ACC112 (cell line): ENCODE data around the gene INSRR.
A peak's percentile ranks its signal among the peaks of the same experiment; 100 is the strongest.

Source experiments
- H2AFZ ChIP-seq: fragments of 200-600 bp; sonication (generic); one replicate; pipeline ENCODE4 v1.6.0; 2017; ENCODE audit warnings: antibody characterized with exemption, low read length; ENCODE audit not compliant: unreplicated experiment
- H3K27ac ChIP-seq: fragments of 200-600 bp; sonication (generic); 2 replicates; pipeline ENCODE4 v1.5.1; 2014; ENCODE audit warnings: low read depth, mild to moderate bottlenecking, antibody characterized with exemption, low read length, moderate library complexity
- H3K27me3 ChIP-seq: fragments of 200-600 bp; sonication (generic); 2 replicates; pipeline ENCODE4 v1.6.1; 2014; ENCODE audit warnings: mild to moderate bottlenecking, antibody characterized with exemption, low read length, moderate library complexity, mixed read lengths; ENCODE audit not compliant: insufficient read depth
- H3K36me3 ChIP-seq: fragments of 200-600 bp; sonication (generic); 2 replicates; pipeline ENCODE4 v1.6.1; 2016; ENCODE audit warnings: mild to moderate bottlenecking, antibody characterized with exemption, low read length, moderate library complexity, mixed read lengths; ENCODE audit not compliant: insufficient read depth
- H3K4me1 ChIP-seq: fragments of 200-600 bp; sonication (generic); one replicate; pipeline ENCODE4 v1.6.1; 2016; ENCODE audit warnings: low read length, mixed read lengths; ENCODE audit not compliant: insufficient read depth, unreplicated experiment, control insufficient read depth
- H3K4me3 ChIP-seq: fragments of 200-600 bp; sonication (generic); 2 replicates; pipeline ENCODE4 v1.5.1; 2014; ENCODE audit warnings: mild to moderate bottlenecking, low read depth, low read length
- H3K79me2 ChIP-seq: fragments of 200-600 bp; sonication (generic); one replicate; pipeline ENCODE4 v1.6.0; 2016; ENCODE audit warnings: low read length; ENCODE audit not compliant: control insufficient read depth, unreplicated experiment, insufficient read depth

The INSRR gene

DNA sequence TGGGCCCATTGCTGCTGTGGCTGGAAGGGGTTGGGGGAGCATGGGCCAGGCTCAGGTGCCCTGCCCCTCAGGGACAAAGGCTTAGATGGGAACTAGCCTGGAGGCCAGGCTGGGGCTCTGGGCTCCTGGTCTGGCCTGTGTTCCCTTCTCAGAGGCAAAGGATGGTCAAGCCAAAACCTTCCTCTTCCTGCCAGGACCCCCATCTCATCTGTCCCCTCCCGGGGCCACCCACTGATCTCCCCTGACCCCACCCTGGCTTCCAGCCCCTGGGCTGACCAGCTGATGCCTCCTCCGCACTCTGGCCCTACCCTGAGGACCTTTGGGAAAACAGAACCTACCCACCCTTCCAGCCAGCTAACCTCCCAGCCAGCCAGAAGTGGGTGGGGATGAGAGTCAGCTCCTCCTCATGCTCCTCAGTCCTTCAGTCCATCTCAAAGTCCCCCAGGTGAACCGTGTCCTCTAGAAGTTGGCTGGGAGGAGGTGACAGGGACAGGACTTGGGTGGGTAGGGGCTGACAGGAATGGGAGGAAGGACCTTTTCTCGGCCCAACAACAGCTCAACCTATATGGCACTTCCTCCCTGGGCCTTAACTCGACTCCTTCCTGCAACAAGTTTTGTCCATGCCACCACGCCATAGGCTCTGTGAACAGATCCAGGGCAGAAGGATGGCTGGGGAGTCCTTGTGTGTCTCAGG lies 42.1 kb upstream of the INSRR start:
- Histone ChIP-seq H3K79me2 (peaks cover 63% of the 10 kb centered on the region), H3K4me1 (peaks cover 66% of the 10 kb centered on the region), H3K27me3 (no peaks in the 10 kb centered on the region), H2AFZ (no peak overlapping the region), H3K4me3 (no peak overlapping the region), H3K36me3 (no peaks in the 10 kb centered on the region; the same call in 1 of the 2 replicates), H3K27ac (no peak overlapping the region)

DNA sequence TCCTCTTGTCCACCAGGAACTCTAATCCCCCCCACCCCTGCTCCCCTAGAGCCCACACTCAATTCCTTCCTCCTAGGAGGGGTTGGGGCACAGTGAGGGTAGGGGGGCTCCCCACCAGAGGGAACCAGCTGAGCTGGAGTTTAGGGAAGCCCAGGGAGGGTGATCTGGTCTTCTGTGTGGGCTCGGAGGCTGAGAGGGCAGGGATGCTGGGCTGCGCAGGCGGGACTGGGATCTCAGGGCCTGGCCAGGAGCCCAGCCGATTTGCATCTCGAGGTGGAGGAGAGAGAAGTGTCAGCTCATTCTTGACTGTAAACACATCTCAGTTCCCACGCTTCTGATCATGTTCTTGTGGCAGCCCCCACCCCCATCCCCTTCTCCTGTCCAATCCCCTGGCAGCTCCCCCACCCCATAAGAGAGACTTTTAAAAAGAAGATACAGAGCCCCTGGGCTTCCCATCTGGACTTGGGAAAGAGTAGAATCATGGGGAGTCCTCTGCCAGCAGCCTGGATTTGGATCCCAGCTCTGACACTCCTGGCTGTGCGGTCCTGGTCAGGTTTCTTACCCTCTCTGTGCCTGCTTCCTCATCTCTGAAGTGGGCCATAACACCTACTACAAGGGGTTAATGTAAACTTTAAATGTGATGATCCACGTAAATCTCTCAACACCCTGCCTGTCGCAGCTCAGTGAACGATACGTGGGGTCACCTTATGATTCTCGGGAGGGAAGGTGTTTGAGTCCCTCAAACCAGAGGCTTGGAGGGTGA lies 41.2 kb upstream of the INSRR start:
- Histone ChIP-seq H2AFZ (no peak overlapping the region), H3K79me2 (peaks cover 64% of the 10 kb centered on the region), H3K27me3 (no peaks in the 10 kb centered on the region), H3K36me3 (no peaks in the 10 kb centered on the region), H3K27ac (peak overlapping the region; percentile 97), H3K4me1 (peaks cover 75% of the 10 kb centered on the region), H3K4me3 (peak overlapping the region; percentile 32; the same call in 1 of the 2 replicates)

DNA sequence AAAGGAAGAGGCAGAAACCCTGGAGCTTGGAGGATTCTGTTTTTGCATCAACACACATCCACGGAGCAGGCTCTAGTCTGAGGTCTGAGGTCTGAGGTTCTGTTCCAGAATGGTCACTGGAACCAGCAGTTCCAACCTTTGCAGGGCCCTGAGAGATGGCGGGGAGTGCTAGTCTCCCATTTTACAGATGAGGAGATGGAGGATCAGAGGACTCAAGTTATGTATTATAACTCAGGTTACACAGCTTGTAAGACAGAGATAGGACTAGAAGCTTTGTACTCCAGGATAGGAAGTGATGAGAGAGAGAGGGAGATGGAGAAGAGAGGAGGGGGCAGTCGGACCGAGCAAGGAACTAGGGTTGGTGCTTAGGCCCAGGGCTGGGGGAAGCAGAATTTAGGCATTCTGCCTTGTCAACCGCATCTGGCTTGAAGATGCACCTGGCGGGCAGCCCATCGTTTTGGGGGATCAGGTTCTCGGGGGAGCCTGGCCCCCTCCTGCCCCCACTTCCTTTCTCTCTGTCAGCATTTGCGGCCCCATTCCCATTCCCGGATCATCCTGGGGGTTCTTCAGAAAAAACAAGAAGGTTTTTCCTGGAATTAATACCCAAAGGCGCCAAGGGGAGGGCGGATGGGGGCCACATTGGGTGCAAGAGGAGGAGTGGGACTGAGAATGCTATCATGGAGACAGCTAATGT lies 40.2 kb upstream of the INSRR start:
- H3K4me1 ChIP-seq: peaks cover 84% of the 10 kb centered on the region
- H3K79me2 ChIP-seq: peaks cover 68% of the 10 kb centered on the region
- no peaks in the 10 kb centered on the region for H3K27me3 ChIP-seq
- no peaks in the 10 kb centered on the region for H3K36me3 ChIP-seq
- H3K27ac ChIP-seq: peak overlapping the region; percentile 97
- H2AFZ ChIP-seq: no peak overlapping the region
- peak overlapping the region; percentile 57 for H3K4me3 ChIP-seq

DNA sequence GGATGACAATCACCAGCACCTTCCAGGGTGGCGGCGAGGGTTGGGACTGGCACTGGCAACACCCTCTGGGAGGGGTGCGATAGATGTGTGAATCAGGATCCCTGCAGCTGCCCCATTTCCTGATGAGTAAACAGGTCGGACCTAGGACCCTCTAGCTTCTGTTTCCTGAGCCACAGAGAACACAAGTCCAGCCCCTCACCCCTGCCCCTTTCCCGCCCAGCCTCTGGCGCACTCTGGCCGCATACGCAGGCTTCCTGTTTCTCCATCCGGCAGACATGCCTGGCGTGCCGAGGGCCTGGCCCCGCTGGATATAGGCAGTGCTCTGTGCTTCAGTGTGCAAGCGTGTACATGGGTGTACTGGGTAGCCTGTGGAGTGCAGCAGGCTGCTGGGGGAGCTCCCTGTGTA lies 39.2 kb upstream of the INSRR start:
- H3K79me2 ChIP-seq: peaks cover 66% of the 10 kb centered on the region
- H2AFZ ChIP-seq: no peak overlapping the region
- peak overlapping the region; percentile 75 for H3K4me3 ChIP-seq
- peaks cover 85% of the 10 kb centered on the region for H3K4me1 ChIP-seq
- peak overlapping the region; percentile 97 for H3K27ac ChIP-seq
- H3K27me3 ChIP-seq: no peaks in the 10 kb centered on the region
- no peaks in the 10 kb centered on the region for H3K36me3 ChIP-seq

DNA sequence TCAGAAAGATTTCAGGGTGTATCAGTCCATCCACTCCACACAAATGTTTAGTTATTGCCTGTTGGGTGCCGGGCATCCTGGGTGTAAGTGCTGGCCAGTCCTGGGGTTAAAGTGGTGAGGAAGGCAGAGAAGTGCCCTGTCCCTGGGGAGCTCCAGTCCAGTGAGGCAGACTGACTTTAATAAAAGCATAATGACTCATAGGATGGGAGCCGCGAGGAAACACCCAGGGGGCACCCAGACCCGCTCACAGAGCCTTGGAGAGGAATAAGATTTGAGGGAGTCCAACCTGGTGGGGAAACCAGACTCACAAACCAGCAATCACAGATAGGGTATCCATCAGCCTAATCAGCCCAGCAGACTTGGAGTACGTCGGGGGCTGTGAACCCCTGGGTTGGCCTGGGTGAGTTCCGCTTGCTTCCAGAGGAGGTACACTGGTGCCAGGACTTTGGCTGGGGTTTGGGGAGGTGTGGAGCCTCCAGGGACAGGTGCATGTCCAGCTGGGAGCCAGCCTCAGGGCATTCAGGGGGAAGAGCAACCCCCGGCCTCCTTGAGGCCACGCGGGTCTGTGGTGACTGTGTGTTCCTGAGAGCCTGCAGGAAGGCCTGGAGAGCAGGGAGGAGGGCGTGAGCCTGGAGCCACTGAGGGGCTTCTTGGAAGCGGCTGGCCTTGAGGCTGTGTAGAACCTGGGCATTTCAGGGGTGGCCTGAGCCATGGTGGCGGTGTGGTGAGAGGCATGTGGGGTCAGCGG lies 38.3 kb upstream of the INSRR start:
- Histone ChIP-seq H2AFZ (no peak overlapping the region), H3K4me3 (peak overlapping the region; percentile 75), H3K27me3 (no peaks in the 10 kb centered on the region), H3K27ac (peak overlapping the region; percentile 97), H3K79me2 (peaks cover 62% of the 10 kb centered on the region), H3K36me3 (no peaks in the 10 kb centered on the region), H3K4me1 (peaks cover 79% of the 10 kb centered on the region)

DNA sequence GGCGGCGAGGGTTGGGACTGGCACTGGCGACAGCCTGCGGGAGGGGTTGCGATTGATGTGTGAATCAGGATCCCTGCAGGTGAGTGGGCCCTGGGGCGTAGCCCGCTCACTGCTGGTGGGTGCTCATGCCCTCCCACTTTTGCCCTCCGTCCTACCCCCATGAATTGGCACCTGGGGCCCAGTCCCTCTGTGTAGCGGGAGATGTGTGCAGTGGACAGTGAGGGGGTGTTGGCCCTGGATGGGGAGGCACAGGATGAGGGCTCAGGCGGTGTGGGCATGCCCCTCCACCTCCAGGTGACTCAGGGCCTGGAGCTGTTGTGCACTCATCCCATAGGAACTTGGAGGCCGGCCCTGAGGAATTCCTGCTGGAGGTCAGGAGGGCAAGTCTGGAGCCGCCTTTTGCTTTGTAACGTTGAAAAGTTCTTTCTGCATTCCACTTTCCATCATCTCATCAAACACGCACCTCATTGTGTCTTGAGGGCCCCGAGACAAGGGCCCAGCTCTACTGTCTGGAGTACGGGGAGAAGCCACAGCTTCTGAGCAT lies 37.6 kb upstream of the INSRR start:
- Histone ChIP-seq H3K27ac (peak overlapping the region; percentile 97), H3K4me3 (peak overlapping the region; percentile 75), H3K4me1 (peaks cover 72% of the 10 kb centered on the region), H2AFZ (no peak overlapping the region), H3K79me2 (peaks cover 56% of the 10 kb centered on the region), H3K27me3 (no peaks in the 10 kb centered on the region), H3K36me3 (no peaks in the 10 kb centered on the region)

DNA sequence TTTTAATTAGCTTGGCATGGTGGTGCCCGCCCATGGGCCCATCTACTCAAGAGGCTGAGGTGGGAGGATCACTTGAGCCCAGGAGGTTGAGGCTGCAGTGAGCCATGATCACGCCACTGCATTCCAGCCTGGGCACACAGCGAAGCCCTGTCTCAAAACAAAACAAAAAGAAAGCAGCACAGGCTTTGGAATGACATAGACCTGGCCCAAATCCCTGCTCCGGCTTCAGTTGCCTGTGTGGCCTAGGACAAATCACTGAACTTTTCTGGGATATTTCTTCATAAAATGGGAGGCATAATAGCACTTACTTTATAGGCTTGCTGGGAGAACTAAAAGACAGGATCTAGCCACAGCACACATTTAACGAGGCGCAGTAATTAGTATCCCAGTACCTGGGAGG lies 37.0 kb upstream of the INSRR start:
- Histone ChIP-seq H2AFZ (no peak overlapping the region), H3K27ac (peak overlapping the region; percentile 97), H3K4me1 (peaks cover 65% of the 10 kb centered on the region), H3K79me2 (peaks cover 49% of the 10 kb centered on the region), H3K4me3 (peak overlapping the region; percentile 75), H3K36me3 (no peaks in the 10 kb centered on the region), H3K27me3 (no peaks in the 10 kb centered on the region)

DNA sequence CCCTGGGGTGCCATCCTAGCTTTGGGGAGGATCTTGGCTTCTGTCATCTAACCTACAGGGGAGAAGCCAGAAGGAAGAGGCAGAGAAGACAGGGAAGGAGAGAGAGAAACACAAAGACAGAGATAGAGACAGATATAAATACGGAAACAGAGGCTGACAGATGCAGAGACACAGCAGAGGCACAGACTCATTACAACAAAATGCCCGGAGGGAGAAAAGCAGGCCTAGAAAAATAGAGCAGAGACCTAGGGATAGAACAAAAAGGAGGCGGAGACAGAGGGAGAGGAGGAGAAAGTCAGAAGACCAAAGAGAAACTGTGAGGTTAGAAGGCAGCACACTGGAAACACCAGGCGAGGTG lies 36.5 kb upstream of the INSRR start:
- H3K27me3 ChIP-seq: no peaks in the 10 kb centered on the region

DNA sequence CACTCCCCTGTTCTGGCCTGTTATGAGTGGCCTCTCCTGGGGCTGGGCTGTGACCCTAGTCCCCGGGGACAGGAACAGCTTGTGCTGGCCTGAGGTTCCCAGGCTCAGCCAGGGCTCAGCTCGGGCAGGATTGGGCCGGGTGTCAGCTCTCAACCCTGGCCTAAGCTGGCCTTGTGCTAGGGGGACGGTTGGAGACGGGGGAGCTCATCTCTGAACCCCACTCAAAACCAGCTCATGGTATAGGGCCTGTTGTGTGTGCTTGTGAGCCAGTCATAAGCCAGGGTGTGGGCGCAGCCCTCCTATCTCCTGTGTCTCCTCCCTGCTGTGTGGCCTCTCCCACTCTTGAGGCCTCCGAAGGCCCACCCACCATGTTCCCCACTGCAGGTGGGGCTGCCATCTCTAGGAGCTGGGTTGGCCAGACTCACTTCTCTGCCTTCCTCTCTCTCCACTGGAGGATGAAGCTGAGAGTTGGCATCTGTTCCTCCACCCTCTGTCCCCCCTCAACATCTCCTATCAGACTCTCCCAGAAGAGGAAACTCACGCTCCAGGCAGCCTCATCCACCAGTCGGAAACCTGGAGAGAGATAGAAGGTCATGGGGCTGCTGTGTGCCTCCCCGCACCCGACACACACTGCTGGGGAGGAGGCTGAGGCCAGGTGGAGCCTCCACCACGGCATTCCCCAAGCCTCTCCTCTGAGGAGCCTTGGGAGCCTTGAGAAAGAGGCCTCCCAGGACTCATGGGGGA lies 36.0 kb upstream of the INSRR start:
- Histone ChIP-seq H3K36me3 (no peaks in the 10 kb centered on the region), H3K27ac (peak overlapping the region; percentile 97), H2AFZ (no peak overlapping the region), H3K4me1 (peaks cover 55% of the 10 kb centered on the region), H3K79me2 (peaks cover 39% of the 10 kb centered on the region), H3K27me3 (no peaks in the 10 kb centered on the region), H3K4me3 (peak overlapping the region; percentile 75)

More for the DNA sequence above, 36.5 kb upstream of the INSRR start:
- Histone ChIP-seq H3K4me1 (peaks cover 60% of the 10 kb centered on the region), H3K36me3 (no peaks in the 10 kb centered on the region), H3K4me3 (peak overlapping the region; percentile 75), H3K79me2 (peaks cover 44% of the 10 kb centered on the region), H3K27ac (peak overlapping the region; percentile 97), H2AFZ (no peak overlapping the region)
